GM20000 (cell line): ENCODE data around the gene DUSP22.

Experiments used
- DNase-seq: peaks from one replicate; pipeline ENCODE4 v3.0.0; 2012; ENCODE audit warnings: low spot score
- CTCF ChIP-seq: IDR thresholded peaks from 2 replicates; pipeline ENCODE4 v1.5.1; 2012; ENCODE audit warnings: mild to moderate bottlenecking, control low read depth; ENCODE audit errors: extremely low read depth, missing control alignments

Gene DUSP22

GRCh38 chr6:259901-260508, 32.3 kb upstream of the DUSP22 start:
- peak; percentile 83 for DNase-seq
- no peak for TF ChIP-seq CTCF

DNA sequence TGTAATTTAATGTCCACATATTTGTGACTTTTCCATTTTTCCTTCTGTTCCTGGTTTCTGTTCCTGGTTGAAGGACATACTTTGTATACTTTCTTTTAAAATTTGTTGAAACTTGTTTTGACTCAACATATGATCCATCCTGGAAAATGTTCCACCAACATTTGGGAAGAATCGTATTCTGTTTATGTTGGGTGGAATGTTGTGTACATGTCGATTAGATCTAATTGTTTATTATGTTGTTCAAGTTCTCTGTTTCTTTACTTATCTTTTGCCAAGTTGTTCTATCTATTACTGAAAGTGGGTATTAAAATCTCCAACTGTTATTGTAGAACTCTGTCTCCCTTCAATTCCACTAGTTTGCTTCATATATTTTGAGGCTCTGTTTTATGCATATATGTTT, 27.7 kb upstream of the DUSP22 start:
- no peak for TF ChIP-seq CTCF
- DNase-seq = no peak

DNA sequence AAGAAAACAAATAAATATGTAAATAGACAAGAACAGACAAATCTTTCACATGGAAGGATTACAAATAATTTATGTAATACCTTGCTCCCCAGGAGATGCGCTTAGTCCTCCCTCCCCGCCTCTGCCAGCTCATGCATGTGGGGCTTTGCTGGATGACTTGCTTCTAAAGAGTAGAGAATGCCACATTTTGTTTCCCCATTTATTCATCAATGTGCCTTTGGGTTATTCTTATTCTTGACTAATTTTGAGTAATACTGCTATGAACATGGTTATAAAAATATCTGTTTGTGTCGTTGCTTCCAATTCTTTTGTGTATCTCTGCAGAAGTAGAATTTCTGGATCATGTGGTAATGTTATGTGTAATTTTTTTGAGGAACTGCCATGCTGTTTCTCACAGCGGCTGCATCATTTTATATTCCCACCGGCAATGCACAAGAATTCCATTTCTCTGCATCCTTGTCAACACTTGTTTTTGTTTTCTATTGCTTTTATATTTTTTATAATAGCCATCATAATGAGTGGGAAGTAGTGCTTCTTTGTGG, 23.8 kb upstream of the DUSP22 start:
- no peak for DNase-seq
- TF ChIP-seq CTCF = no peak

DNA sequence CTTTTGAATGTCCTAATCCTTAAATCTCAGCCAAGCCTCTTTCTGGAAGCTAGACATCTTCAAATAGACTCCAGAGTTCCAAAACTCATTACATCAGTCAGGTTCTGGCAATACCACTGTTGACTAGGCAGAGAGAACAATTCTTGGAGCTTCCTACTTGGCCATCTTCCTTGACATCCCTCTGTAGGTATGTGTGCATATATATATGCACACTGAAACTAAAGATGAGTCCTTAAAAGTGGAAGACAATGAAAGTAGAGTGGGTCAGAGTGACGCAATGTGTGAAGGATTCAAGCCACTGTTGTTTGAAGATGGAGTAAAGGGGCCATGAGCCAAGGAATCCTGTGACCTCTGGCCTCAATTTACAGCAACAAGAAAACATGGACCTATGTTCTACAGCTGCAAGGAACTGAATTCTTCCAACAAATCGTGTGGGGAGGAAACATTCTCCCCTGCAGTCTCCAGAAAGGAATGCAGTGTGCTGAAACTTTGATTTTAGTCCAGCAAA, 18.7 kb upstream of the DUSP22 start:
- TF ChIP-seq CTCF = no peak
- no peak for DNase-seq

- no peak for TF ChIP-seq CTCF
- DNase-seq = no peak
These were observed 14.5 kb upstream of the DUSP22 start for GRCh38 chr6:277746-278145.

GRCh38 chr6:278494-278893, 13.8 kb upstream of the DUSP22 start:
- no peak for DNase-seq
- TF ChIP-seq CTCF = no peak

- no peak for DNase-seq
- no peak for TF ChIP-seq CTCF
These were observed 12.8 kb upstream of the DUSP22 start for GRCh38 chr6:279341-280029.
